Activated CD4-positive, alpha-beta T cell treated with anti-CD3 and anti-CD28 coated beads, Interleukin-2, amount 10 ng/mL, durations not matched to agents 7 days and 5 days (primary cell): ENCODE data around the gene SLC39A11. TPM values are rescaled to one million over a fixed set of nuclear protein-coding genes. Genes with fewer than 3 reads are reported as not detected.
A peak's percentile ranks its signal among the peaks of the same experiment; 100 is the strongest.

Experiments used
- CTCF ChIA-PET: fragments of 350-600 bp; sonication (Branson Sonifier 250); formaldehyde crosslinking; loops from one replicate; lab custom pipeline; 2021; ENCODE audit warnings: antibody characterized with exemption; lab: Charles Lee
- POLR2A ChIA-PET: fragments of 350-600 bp; sonication (Branson Sonifier 250); formaldehyde crosslinking; loops from one replicate; lab custom pipeline; 2021; ENCODE audit warnings: antibody characterized with exemption; lab: Charles Lee
- DNase-seq: peaks from one replicate; pipeline ENCODE4 v3.0.0-alpha.2; 2020
- H3K27ac Mint-ChIP-seq: one replicate; pipeline ENCODE4 v1.8.0; 2021; ENCODE audit warnings: mild to moderate bottlenecking, moderate library complexity, mixed read lengths
- H3K27me3 Mint-ChIP-seq: one replicate; pipeline ENCODE4 v1.8.0; 2021; ENCODE audit warnings: mixed read lengths
- H3K36me3 Mint-ChIP-seq: one replicate; pipeline ENCODE4 v1.8.0; 2021; ENCODE audit warnings: low read depth, mixed read lengths
- H3K4me1 Mint-ChIP-seq: one replicate; pipeline ENCODE4 v1.8.0; 2021; ENCODE audit warnings: mixed read lengths
- H3K4me3 Mint-ChIP-seq: one replicate; pipeline ENCODE4 v1.8.0; 2021; ENCODE audit warnings: mild to moderate bottlenecking, moderate library complexity, mixed read lengths
- H3K9me3 Mint-ChIP-seq: one replicate; pipeline ENCODE4 v1.8.0; 2021; ENCODE audit warnings: mixed read lengths
- total RNA-seq, 2 experiments: library from RNA; stranded (reverse); gene quantifications; one replicate each; pipeline ENCODE4 v1.2.3, GENCODE V29; 2021

The SLC39A11 gene
- total RNA-seq, 2 experiments from 2014 or later = 19.5 to 23.4 TPM

- ChIA-PET CTCF (interaction anchor here (0.6 to 1.9 kb wide), 5 partner anchors 11 to 376 kb away, joined by 3 to 7 read pairs (median 3); no protein-coding TSS in a partner anchor), POLR2A (interaction anchor here (0.5 kb wide), 1 partner anchor 829 kb away, joined by 3 read pairs; no protein-coding TSS in a partner anchor)
- Mint-ChIP-seq H3K4me3 (no peak overlapping the region), H3K27ac (peak overlapping the region; percentile 93), H3K9me3 (no peaks in the 10 kb centered on the region), H3K4me1 (peaks cover 60% of the 10 kb centered on the region), H3K27me3 (no peaks in the 10 kb centered on the region), H3K36me3 (peaks cover 7% of the 10 kb centered on the region)
- no peak for DNase-seq
Measured at GRCh38 chr17:72720494-72720825, 372.0 kb downstream of the SLC39A11 start.

DNA sequence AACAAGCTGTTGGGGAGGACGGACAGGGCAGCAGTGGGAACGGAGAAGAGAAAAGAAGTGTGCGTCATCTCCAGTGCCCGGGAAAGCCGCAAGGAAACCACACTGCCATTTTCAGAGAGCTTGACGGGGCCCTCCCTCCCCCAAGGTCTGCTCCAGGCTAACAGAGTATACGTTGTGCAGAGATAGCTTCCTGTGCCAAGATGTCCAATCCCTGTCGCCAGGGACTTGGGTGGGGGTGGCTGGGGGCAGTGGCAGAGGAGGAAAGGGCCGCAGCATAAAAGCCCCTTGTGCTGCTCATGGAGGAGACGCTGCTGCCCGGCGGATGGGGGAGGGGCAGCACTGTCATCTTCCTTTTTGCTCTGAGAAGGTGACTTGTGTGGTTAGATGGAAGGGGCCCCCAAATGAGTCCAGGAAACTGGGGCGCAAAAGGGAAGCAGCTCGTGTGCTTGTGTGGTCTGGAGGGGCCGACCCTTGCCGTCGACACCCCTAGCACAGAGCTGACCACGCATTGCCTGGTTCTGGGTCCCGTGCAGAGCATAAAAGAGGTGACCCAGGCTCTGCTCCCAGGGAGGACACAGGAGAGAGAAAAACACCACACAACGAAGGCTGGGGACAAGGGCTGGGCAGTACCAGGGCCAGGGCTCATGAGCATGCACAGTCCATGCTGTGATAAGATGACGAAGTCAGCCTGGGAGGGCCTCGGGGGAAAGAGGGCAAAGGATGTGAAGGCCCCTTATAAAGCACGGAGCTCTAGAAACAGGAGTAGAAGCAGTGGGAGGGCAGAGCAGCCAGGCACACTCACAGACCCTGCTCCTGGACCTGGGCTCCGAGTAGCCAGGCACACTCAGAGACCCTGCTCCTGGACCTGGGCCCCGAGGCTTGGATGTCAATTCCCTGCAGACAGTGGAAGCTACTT, 372.7 kb downstream of the SLC39A11 start:
- H3K4me1 Mint-ChIP-seq = peaks cover 58% of the 10 kb centered on the region
- peak overlapping the region; percentile 93 for H3K27ac Mint-ChIP-seq
- peak; percentile 72 for DNase-seq
- no peaks in the 10 kb centered on the region for H3K9me3 Mint-ChIP-seq
- peak overlapping the region; percentile 59 for H3K4me3 Mint-ChIP-seq
- no peaks in the 10 kb centered on the region for H3K27me3 Mint-ChIP-seq
- ChIA-PET POLR2A (interaction anchor here (0.5 to 0.7 kb wide), 2 partner anchors 630 to 828 kb away, joined by 3 to 4 read pairs; no protein-coding TSS in a partner anchor), CTCF (interaction anchor here (0.9 to 1.9 kb wide), 7 partner anchors 7 to 163 kb away, joined by 3 to 7 read pairs (median 4); no protein-coding TSS in a partner anchor)
- H3K36me3 Mint-ChIP-seq = peaks cover 12% of the 10 kb centered on the region

DNA sequence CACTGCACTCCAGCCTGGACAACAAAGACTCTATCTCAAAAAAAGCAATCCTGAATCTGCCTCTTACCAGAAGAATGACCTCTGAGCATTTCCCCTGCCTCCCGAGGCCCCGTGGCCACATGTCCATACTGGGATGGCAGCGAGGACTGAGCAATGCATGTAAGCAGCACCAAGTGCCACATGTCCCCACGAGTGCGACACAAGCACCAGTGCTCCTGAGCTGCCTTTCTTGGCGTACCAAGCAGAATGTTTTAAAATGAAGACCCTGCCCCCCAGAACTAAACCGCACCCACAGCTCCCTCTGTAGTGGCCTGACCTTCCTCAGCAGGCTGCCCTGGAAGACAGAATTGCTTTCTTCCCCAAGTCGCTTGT, 373.3 kb downstream of the SLC39A11 start:
- H3K9me3 Mint-ChIP-seq = no peaks in the 10 kb centered on the region
- ChIA-PET POLR2A (interaction anchor here (0.7 kb wide), 1 partner anchor 630 kb away, joined by 4 read pairs; no protein-coding TSS in a partner anchor), CTCF (interaction anchor here (0.9 to 1.9 kb wide), 6 partner anchors 8 to 162 kb away, joined by 3 to 7 read pairs (median 4); no protein-coding TSS in a partner anchor)
- peaks cover 56% of the 10 kb centered on the region for H3K4me1 Mint-ChIP-seq
- H3K27me3 Mint-ChIP-seq = no peaks in the 10 kb centered on the region
- peak overlapping the region; percentile 93 for H3K27ac Mint-ChIP-seq
- DNase-seq = no peak
- peaks cover 16% of the 10 kb centered on the region for H3K36me3 Mint-ChIP-seq
- peak overlapping the region; percentile 59 for H3K4me3 Mint-ChIP-seq

DNA sequence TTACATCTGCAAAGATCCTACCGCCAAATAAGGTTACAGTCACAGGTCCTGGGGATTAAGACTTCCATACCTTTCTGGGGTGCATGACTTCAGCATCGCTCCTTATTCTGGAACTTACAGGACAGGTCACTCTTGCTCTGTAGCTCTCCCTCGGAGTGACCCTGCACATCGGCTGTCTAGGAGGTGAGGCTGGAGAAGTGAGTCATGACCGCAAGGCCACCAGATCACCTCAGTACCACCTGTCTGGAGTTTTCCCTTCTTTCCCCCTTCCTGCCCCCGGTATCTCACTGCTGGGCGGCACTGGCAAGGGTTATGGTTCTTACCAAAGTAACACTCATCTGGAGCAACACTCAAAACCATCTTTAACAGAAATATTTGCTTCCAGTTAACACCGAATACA, 374.8 kb downstream of the SLC39A11 start:
- peaks cover 57% of the 10 kb centered on the region for H3K4me1 Mint-ChIP-seq
- no peak overlapping the region for H3K4me3 Mint-ChIP-seq
- no peaks in the 10 kb centered on the region for H3K27me3 Mint-ChIP-seq
- DNase-seq = no peak
- peaks cover 2% of the 10 kb centered on the region for H3K9me3 Mint-ChIP-seq
- H3K36me3 Mint-ChIP-seq = peaks cover 26% of the 10 kb centered on the region
- CTCF ChIA-PET = interaction anchor here (1.3 to 1.6 kb wide), 2 partner anchors 7 to 9 kb away, joined by 4 read pairs; no protein-coding TSS in a partner anchor
- H3K27ac Mint-ChIP-seq = peak overlapping the region; percentile 6
- POLR2A ChIA-PET = no interaction called here

- Mint-ChIP-seq H3K36me3 (peaks cover 29% of the 10 kb centered on the region), H3K4me3 (no peak overlapping the region), H3K27me3 (no peaks in the 10 kb centered on the region), H3K9me3 (peaks cover 3% of the 10 kb centered on the region), H3K27ac (no peak overlapping the region), H3K4me1 (peaks cover 58% of the 10 kb centered on the region)
- ChIA-PET CTCF (interaction anchor here (1.3 to 1.6 kb wide), 2 partner anchors 8 kb away, joined by 4 read pairs; no protein-coding TSS in a partner anchor), POLR2A (no interaction called here)
- DNase-seq = no peak
Measured at GRCh38 chr17:72717276-72717675, 375.2 kb downstream of the SLC39A11 start.

GRCh38 chr17:72715906-72716572, 376.4 kb downstream of the SLC39A11 start:
- CTCF ChIA-PET = interaction anchor here (1.6 kb wide), 1 partner anchor 9 kb away, joined by 4 read pairs; no protein-coding TSS in a partner anchor

GRCh38 chr17:72714357-72714966, 378.0 kb downstream of the SLC39A11 start:
- no peaks in the 10 kb centered on the region for H3K27me3 Mint-ChIP-seq
- ChIA-PET POLR2A (no interaction called here), CTCF (interaction anchor here (1.7 kb wide), 1 partner anchor 11 kb away, joined by 6 read pairs; no protein-coding TSS in a partner anchor)
- H3K9me3 Mint-ChIP-seq = peaks cover 17% of the 10 kb centered on the region
- H3K27ac Mint-ChIP-seq = no peak overlapping the region
- no peak for DNase-seq
- H3K4me1 Mint-ChIP-seq = peaks cover 66% of the 10 kb centered on the region
- H3K4me3 Mint-ChIP-seq = no peak overlapping the region
- H3K36me3 Mint-ChIP-seq = peaks cover 54% of the 10 kb centered on the region

More at GRCh38 chr17:72715906-72716572, 376.4 kb downstream of the SLC39A11 start:
- POLR2A ChIA-PET = no interaction called here
- Mint-ChIP-seq H3K27ac (no peak overlapping the region), H3K9me3 (peaks cover 5% of the 10 kb centered on the region), H3K27me3 (no peaks in the 10 kb centered on the region), H3K4me1 (peaks cover 64% of the 10 kb centered on the region), H3K4me3 (no peak overlapping the region), H3K36me3 (peaks cover 41% of the 10 kb centered on the region)
- DNase-seq = no peak

DNA sequence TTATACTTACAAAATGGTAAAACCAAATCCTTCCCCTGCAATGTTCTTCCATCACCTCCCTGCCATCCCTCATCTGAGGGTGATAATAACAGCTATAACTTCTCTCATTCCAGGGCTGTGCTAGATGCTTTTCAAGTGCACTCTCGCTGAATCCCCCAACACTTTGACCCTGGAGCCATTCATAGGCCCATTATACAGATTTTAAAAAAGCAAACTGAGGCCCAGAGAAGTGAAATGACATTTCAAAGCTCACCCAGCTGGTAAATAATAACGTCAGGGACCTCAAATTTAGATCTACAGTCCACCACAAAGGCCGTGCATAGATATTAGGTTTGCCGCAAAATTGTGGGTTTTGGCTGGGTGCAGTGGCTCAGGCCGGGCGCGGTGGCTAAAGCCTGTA, 378.8 kb downstream of the SLC39A11 start:
- Mint-ChIP-seq H3K9me3 (peaks cover 19% of the 10 kb centered on the region), H3K4me3 (no peak overlapping the region), H3K27me3 (no peaks in the 10 kb centered on the region), H3K4me1 (peaks cover 65% of the 10 kb centered on the region), H3K36me3 (peaks cover 54% of the 10 kb centered on the region), H3K27ac (no peak overlapping the region)
- POLR2A ChIA-PET = no interaction called here
- CTCF ChIA-PET = interaction anchor here (1.2 kb wide), 1 partner anchor 12 kb away, joined by 3 read pairs; no protein-coding TSS in a partner anchor
- DNase-seq = no peak

DNA sequence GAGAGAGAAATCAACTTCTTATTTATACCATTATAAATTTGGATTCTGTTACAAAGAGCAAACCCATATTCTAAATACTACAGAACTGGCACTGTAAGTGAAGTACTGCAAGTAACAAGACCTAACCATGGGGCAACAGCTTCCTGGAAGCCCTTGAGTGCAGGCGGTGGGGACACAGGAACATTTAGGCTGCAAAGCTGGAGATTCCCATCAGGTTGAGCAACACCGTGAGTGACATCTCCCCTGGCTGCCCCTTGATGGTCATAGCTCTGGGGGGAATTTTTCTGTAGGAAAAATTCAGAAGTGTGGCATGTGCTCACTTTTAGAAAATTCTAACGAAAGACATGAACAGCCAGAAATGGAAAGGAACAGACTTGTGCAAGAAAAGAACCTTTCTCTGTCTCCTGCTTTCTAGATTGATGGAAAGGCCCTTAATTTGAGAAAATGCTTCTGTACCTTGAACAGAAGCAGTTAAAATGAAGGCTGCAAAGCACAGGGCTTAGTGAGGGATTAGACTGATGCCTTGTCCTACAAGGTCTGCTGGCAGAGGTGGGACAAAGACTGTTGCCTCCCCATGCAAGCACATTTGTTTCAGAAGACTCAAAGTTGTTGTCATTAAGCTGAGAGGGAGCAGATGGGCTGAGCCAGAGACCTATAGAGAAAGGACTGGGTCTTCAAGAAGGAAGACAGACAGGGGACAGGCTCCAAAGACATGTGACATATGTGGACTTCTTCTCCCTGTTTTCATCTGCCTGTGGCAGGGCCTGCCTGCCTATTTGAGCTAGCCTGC, 380.8 kb downstream of the SLC39A11 start:
- ChIA-PET CTCF (interaction anchor here (0.5 to 1.2 kb wide), 3 partner anchors 10 to 321 kb away, joined by 3 to 4 read pairs (median 3); no protein-coding TSS in a partner anchor), POLR2A (no interaction called here)
- no peaks in the 10 kb centered on the region for H3K27me3 Mint-ChIP-seq
- DNase-seq = no peak
- H3K4me3 Mint-ChIP-seq = no peak overlapping the region
- peaks cover 61% of the 10 kb centered on the region for H3K36me3 Mint-ChIP-seq
- H3K4me1 Mint-ChIP-seq = peaks cover 67% of the 10 kb centered on the region
- no peak overlapping the region for H3K27ac Mint-ChIP-seq
- H3K9me3 Mint-ChIP-seq = peaks cover 32% of the 10 kb centered on the region

GRCh38 chr17:72710834-72711233, 381.7 kb downstream of the SLC39A11 start:
- ChIA-PET CTCF (interaction anchor here (0.5 to 1.2 kb wide), 2 partner anchors 17 to 321 kb away, joined by 3 to 4 read pairs; no protein-coding TSS in a partner anchor), POLR2A (no interaction called here)
- Mint-ChIP-seq H3K4me3 (peak overlapping the region; percentile 38), H3K4me1 (peaks cover 72% of the 10 kb centered on the region), H3K9me3 (peaks cover 32% of the 10 kb centered on the region), H3K36me3 (peaks cover 66% of the 10 kb centered on the region), H3K27ac (peak overlapping the region; percentile 86), H3K27me3 (no peaks in the 10 kb centered on the region)
- DNase-seq = no peak

DNA sequence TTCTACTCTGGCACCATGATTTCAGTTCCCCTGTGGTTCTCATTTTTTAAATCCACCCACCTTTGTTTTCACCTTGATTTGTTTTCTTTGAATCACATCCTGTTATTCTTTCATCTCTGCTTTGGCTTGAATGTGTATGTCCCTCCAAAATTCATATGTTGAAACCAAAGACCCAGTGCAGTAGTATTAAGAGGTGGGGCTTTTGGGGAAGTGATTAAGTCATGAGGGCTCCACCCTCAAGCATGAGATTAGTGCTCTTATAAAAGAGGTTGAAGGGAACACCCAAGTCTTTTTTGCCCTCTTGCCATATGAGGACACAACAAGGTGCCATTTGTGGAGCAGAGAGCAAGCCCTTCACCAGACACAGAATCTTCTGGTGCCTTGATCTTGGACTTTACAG, 382.3 kb downstream of the SLC39A11 start:
- Mint-ChIP-seq H3K27ac (peak overlapping the region; percentile 86), H3K4me1 (peaks cover 73% of the 10 kb centered on the region), H3K9me3 (peaks cover 32% of the 10 kb centered on the region), H3K27me3 (no peaks in the 10 kb centered on the region), H3K36me3 (peaks cover 63% of the 10 kb centered on the region), H3K4me3 (peak overlapping the region; percentile 11)
- peak; percentile 16 for DNase-seq
- POLR2A ChIA-PET = no interaction called here
- CTCF ChIA-PET = interaction anchor here (0.7 kb wide), 1 partner anchor 12 kb away, joined by 3 read pairs; no protein-coding TSS in a partner anchor
